Stimulated activated CD4-positive, alpha-beta T cell treated with anti-CD3 and anti-CD28 coated beads, Interleukin-4, amount 100 ng/mL, for 4 hours (primary cell): ENCODE measurements around the gene GYS2.

Experiments used
- DNase-seq, 2 experiments: peaks; one replicate each; pipeline ENCODE4 v3.0.0-alpha.2; 2020

Gene GYS2

DNA sequence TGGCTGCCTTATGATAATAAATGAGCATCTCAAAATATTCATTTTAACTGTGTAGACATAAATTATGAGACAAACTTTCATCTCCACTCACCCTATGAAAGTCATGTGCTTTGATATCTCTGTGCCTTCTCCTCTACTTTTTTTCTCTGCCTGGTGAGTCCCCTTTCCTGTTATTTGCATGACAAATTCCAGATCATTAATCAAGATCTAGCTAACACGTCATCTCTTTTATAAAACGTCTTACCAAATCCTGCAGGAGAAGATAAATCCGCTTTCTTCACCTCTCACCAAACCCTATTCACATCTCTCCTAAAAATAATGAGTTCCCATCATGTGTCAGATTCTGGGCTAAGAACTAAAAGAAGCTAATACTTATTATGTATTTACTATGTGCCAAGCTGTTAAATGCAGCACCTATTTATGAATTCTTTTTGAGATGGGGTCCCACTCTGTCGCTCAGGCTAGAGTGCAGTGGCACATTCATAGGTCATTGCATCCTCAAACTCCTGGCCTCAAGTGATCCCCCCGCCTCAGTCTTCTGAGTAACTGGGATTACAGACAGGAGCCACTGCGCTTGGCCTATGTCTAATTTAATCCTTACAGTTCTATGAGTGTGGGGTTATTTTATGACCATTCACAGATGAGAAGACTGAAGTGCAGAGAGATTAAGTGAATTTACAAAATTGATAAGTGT is 51.9 kb downstream of the GYS2 start:
- DNase-seq: no peak

GRCh38 chr12:21551841-21552465 is 52.7 kb downstream of the GYS2 start:
- no peak for DNase-seq

- no peak for DNase-seq
Observed at GRCh38 chr12:21547437-21547836, 57.2 kb downstream of the GYS2 start.

GRCh38 chr12:21546716-21547115 is 57.9 kb downstream of the GYS2 start:
- DNase-seq: no peak

GRCh38 chr12:21545557-21545956 is 59.1 kb downstream of the GYS2 start:
- DNase-seq: no peak

- DNase-seq: no peak
Observed at GRCh38 chr12:21543151-21543550, 61.5 kb downstream of the GYS2 start.

- DNase-seq: no peak
Observed at GRCh38 chr12:21542403-21542802, 62.2 kb downstream of the GYS2 start.

DNA sequence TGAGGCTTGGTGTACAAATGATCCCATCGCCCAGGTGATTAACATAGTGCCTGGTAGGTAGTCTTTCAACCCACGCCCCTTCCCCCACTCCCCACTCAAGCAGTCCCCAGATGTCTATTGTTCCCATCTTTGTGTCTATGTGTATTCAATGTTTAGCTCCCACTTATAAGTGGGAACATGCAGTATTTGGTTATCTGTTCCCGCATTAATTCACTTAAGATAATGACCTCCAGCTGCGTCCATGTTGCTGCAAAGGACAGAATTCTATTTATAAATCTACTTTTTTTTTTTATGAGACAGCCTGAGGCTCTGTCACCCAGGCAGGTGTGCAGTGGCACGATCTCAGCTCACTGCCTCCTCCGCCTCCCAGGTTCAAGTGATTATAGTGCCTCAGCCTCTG is 62.9 kb downstream of the GYS2 start:
- DNase-seq: no peak

DNA sequence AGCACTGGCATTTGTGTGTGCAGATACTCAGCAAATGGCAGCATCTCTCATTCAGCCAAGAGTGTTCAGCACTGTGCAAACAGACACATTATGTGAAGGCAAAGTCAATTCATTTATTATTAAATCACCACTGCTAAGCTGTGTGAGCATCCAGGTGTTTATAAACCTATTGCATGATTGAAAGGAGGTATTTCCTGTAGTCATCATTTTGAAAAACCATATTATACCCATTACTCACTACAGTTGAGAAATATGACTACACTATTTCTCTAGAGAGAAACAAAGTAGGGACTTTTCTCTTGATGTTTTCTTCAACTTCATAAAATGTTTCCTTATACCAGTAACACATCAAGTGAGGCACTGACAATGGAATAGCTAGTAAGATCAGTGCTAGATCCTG is 64.8 kb downstream of the GYS2 start:
- no peak for DNase-seq

DNA sequence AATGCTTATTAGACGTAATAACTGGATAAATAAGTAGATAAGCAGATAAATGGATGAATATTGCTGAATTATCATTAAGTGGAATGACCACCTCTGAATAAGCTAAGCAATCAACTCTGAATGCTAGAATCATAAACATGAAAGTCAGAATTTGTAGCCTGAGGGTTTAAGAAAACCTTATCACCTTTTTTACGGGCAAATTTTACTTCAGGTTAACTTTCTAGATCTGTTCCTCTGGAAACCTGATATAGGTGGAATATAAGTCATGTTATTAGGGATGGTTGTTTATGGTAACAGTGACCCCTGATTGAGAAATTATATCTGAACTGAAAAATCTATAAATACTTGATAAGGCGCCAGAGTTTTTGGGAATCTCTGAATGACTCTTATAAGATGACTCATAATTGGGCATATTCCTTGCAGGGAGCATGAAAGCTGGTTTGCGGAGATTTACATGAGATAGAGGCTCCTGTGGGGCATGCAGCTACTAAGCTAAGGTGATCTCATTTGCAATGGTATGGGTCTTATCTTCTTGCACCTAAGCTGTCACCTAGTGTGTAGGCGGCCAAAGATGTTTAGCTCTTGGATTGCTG is 66.5 kb downstream of the GYS2 start:
- DNase-seq: no peak

DNA sequence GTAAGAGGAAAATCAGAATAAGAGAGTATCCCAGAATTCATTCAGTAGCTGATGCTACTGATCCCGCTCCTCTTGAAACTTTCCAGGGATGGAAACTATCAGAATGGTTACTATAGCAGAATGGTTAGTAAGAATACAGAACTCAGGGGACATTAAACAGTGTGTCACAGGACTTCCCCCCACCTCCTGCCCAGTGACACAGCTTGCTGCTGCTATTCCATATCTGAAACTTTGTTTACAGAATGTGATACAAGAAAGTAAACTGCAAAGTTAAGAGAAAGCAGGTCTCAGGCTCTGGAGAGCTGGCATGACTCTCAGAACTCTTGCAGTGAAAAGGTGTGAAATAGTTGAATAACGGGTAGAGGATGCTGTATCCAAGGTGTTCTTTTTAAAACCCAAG is 75.2 kb downstream of the GYS2 start:
- no peak for DNase-seq

- DNase-seq: no peak
Observed at GRCh38 chr12:21528953-21529352, 75.7 kb downstream of the GYS2 start.

- DNase-seq: peak; percentile 34 to 54
Observed at GRCh38 chr12:21527451-21528180, 77.0 kb downstream of the GYS2 start.

GRCh38 chr12:21526721-21527345 is 77.8 kb downstream of the GYS2 start:
- DNase-seq: no peak

GRCh38 chr12:21526053-21526452 is 78.6 kb downstream of the GYS2 start, which contains the start of gene SPX:
Gene SPX (plus strand): TSS chr12:21526296. CDS start chr12:21526473, 177 bp downstream.
- no peak for DNase-seq

- DNase-seq: no peak
Observed at GRCh38 chr12:21523148-21523547, 81.5 kb downstream of the GYS2 start.

DNA sequence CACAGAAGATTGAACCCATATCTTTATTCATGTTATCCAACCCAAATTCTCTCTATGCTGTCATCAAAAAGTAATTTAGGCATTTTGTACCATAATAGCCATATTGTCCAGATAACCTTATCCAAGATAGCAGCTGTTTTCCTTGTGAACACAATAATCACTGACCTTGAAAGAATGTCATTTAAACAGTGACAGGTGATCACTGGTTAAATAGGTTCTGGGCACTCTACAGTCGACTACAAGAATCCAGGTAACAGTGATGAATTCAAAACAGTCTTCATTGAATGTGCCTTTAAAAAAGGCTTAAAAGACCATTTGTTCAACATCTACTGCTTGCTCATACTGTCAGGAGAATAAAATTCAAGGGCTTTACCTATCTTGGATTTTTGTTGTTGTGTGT is 83.1 kb downstream of the GYS2 start:
- DNase-seq: no peak

DNA sequence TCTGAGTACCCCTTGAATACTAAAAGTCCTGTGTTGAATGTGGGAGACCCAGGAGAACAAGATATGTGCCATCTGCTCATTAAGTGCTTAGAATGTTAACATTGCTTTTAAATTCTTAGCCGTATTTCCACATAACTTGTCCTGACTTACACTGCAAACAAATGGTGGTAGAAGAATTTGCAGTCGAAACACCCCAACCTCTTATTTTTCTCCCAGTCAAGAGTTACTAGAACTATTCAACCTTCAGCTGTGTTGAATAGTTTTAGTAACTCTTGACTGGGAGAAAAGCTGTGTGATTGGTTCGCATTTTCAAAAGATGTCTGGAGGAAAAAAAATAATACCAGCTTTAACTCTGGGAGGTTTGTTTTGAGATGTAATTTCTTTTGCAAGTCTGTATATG is 86.2 kb downstream of the GYS2 start:
- no peak for DNase-seq

GRCh38 chr12:21516281-21516680 is 88.4 kb downstream of the GYS2 start:
- DNase-seq: no peak

- DNase-seq: no peak
Observed at GRCh38 chr12:21509768-21510167, 94.9 kb downstream of the GYS2 start.

- no peak for DNase-seq
Observed at GRCh38 chr12:21507849-21508248, 96.8 kb downstream of the GYS2 start.

DNA sequence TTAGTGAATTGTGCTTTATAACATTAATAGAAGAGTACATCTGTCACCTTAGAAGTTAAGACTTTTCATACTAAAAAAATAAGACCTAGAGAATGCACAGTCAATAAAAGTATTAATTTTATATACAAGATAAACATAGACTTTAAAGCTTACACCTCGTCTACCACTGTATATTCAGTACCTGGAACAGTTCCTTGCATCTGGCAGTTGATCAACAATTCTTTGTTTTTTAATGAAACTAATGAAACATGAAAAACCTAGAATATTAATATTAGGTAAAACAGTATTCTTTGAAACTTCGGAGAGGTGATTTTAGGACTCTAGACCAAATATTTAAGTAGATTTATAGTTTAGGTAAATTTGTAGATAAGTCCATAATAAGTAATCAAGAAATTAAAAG is 98.8 kb downstream of the GYS2 start:
- DNase-seq: no peak

GRCh38 chr12:21502872-21503271 is 101.8 kb downstream of the GYS2 start:
- DNase-seq: no peak
